GM23338 (cell line): ENCODE measurements around the gene MATCAP1.

Source experiments
- CREB1 ChIP-seq: fragments of 250-450 bp; sonication (Bioruptor Pico); IDR thresholded peaks from 2 replicates; pipeline ENCODE4 v1.5.0; 2020; ENCODE audit warnings: low read depth, mild to moderate bottlenecking, moderate library complexity
- EZH2 ChIP-seq: fragments of 200-600 bp; sonication (generic); IDR thresholded peaks from one replicate; pipeline ENCODE4 v1.8.0; 2017; ENCODE audit warnings: antibody characterized with exemption, mild to moderate bottlenecking, low read depth; ENCODE audit not compliant: unreplicated experiment
- EZH2phosphoT487 ChIP-seq: fragments of 200-600 bp; sonication (generic); IDR thresholded peaks from one replicate; pipeline ENCODE4 v1.8.1; 2018; ENCODE audit warnings: antibody characterized with exemption; ENCODE audit not compliant: unreplicated experiment
- POLR2AphosphoS5 ChIP-seq: IDR thresholded peaks from 2 replicates; pipeline ENCODE4 v1.6.1; 2016; ENCODE audit warnings: antibody characterized with exemption, low read depth
- TF ChIP-seq, protein P1 (sequence below), 2 experiments: fragments of 200-600 bp in 1 of 2; sonication (generic) in 1 of 2; conservative IDR thresholded peaks; 2 replicates each; pipeline versions ENCODE4 v1.5.1 to v1.6.1; 2016 to 2017; ENCODE audit warnings: antibody characterized with exemption in 2 of 2, low read depth in 2 of 2, mild to moderate bottlenecking in 2 of 2, moderate library complexity in 1 of 2
- TF ChIP-seq, protein P2 (sequence below): IDR thresholded peaks from one replicate; pipeline ENCODE4 v1.6.1; 2018; ENCODE audit warnings: antibody characterized with exemption; ENCODE audit not compliant: unreplicated experiment

DNA sequence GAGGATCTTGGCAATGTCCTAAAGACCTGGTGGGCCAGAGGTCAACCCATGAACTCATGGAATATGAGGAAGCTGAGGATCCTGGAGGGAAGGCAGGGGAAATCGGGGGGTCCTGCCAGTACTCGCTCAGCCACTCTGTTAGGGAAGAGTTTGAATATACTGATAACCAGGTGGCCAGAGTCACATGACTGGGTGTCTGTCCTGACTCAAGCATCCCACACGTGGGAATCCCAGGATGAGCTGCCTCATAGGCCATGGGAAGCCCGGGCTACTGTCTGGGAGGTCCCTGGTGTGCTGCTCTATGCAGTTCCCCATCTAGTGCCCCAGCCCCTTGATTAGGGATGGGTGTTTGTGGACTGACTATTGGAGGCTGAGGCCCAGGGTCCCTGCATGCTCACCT lies 4.6 kb upstream of the MATCAP1 start:
- TF ChIP-seq, protein P1, sequence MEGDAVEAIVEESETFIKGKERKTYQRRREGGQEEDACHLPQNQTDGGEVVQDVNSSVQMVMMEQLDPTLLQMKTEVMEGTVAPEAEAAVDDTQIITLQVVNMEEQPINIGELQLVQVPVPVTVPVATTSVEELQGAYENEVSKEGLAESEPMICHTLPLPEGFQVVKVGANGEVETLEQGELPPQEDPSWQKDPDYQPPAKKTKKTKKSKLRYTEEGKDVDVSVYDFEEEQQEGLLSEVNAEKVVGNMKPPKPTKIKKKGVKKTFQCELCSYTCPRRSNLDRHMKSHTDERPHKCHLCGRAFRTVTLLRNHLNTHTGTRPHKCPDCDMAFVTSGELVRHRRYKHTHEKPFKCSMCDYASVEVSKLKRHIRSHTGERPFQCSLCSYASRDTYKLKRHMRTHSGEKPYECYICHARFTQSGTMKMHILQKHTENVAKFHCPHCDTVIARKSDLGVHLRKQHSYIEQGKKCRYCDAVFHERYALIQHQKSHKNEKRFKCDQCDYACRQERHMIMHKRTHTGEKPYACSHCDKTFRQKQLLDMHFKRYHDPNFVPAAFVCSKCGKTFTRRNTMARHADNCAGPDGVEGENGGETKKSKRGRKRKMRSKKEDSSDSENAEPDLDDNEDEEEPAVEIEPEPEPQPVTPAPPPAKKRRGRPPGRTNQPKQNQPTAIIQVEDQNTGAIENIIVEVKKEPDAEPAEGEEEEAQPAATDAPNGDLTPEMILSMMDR (conservative IDR thresholded peaks at IDR 0.05; ENCODE audit: low read depth in 2 of 2): no peak
- TF ChIP-seq POLR2AphosphoS5 (no peak), CREB1 (CRISPR knock-in tag) (no peak), EZH2phosphoT487 (no peak), EZH2 (no peak)
- TF ChIP-seq, protein P2, sequence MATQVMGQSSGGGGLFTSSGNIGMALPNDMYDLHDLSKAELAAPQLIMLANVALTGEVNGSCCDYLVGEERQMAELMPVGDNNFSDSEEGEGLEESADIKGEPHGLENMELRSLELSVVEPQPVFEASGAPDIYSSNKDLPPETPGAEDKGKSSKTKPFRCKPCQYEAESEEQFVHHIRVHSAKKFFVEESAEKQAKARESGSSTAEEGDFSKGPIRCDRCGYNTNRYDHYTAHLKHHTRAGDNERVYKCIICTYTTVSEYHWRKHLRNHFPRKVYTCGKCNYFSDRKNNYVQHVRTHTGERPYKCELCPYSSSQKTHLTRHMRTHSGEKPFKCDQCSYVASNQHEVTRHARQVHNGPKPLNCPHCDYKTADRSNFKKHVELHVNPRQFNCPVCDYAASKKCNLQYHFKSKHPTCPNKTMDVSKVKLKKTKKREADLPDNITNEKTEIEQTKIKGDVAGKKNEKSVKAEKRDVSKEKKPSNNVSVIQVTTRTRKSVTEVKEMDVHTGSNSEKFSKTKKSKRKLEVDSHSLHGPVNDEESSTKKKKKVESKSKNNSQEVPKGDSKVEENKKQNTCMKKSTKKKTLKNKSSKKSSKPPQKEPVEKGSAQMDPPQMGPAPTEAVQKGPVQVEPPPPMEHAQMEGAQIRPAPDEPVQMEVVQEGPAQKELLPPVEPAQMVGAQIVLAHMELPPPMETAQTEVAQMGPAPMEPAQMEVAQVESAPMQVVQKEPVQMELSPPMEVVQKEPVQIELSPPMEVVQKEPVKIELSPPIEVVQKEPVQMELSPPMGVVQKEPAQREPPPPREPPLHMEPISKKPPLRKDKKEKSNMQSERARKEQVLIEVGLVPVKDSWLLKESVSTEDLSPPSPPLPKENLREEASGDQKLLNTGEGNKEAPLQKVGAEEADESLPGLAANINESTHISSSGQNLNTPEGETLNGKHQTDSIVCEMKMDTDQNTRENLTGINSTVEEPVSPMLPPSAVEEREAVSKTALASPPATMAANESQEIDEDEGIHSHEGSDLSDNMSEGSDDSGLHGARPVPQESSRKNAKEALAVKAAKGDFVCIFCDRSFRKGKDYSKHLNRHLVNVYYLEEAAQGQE: no peak
